Erythroblast (primary cell): ENCODE data around the gene PIGM.

Experiments
- GATA1 ChIP-seq: IDR thresholded peaks from 2 replicates; pipeline ENCODE4 v1.6.1; 2011; ENCODE audit warnings: low read depth, mild to moderate bottlenecking, control low read depth, low read length, moderate library complexity
- POLR2A ChIP-seq: IDR thresholded peaks from 2 replicates; pipeline ENCODE4 v1.6.1; 2011; ENCODE audit warnings: mild to moderate bottlenecking, low read length

GRCh38 chr1:159993911-159994310, 37.9 kb downstream of the PIGM start:
- TF ChIP-seq POLR2A (no peak), GATA1 (no peak)
